Thyroid gland (tissue), 4 donors: ENCODE data around the gene ZBTB33. TPM values are rescaled to one million over a fixed set of nuclear protein-coding genes. Genes with fewer than 3 reads are reported as not detected.

Experiments
- DNase-seq, 2 donors: peaks; one replicate each; pipeline ENCODE4 v3.0.0-alpha.2; 2019
- H3K27ac ChIP-seq, 3 donors: fragments of 200-600 bp; sonication (generic); 1 replicate in 2 of 3; 2 replicates in 1 of 3; pipeline ENCODE4 v1.5.1; 2016 to 2019; ENCODE audit warnings: mild to moderate bottlenecking in 1 of 3, moderate library complexity in 1 of 3
- H3K27me3 ChIP-seq: fragments of 200-600 bp; sonication (generic); one replicate; pipeline ENCODE4 v1.5.1; 2019
- H3K36me3 ChIP-seq, 2 donors: fragments of 200-600 bp; sonication (generic); one replicate each; pipeline ENCODE4 v1.5.1; 2016 to 2019
- H3K4me1 ChIP-seq, 2 donors: fragments of 200-600 bp; sonication (generic); one replicate each; pipeline ENCODE4 v1.5.1; 2017 to 2019
- H3K4me3 ChIP-seq, 3 donors: fragments of 200-600 bp; sonication (generic); replicated peaks in 1 of 3; 1 replicate in 2 of 3; 2 replicates in 1 of 3; pipeline ENCODE4 v1.5.1; 2016; ENCODE audit warnings: mild to moderate bottlenecking in 1 of 3
- H3K9me3 ChIP-seq: fragments of 200-600 bp; sonication (generic); one replicate; pipeline ENCODE4 v1.5.1; 2017
- POLR2A ChIP-seq, 2 donors: fragments of 450-650 bp; IDR thresholded peaks; one replicate each; pipeline ENCODE4 v1.6.1; 2017; ENCODE audit warnings: antibody characterized with exemption in 2 of 2, mild to moderate bottlenecking in 2 of 2, moderate library complexity in 1 of 2
- WGBS, 2 donors: methylation state at CpG; one replicate each; pipeline ENCODE4 v1.1.5; 2017; 5-methylcytosine and 5-hydroxymethylcytosine counted together
- intact Hi-C: fragments of 100-400 bp; cut with DNase I; formaldehyde crosslinking; loops from one replicate; pipeline ENCODE4 v1.15.1; 2023
- total RNA-seq, 4 donors: library from RNA; depleted of rRNA; stranded (reverse); fragments of >200 nt; gene quantifications; one replicate each; pipeline ENCODE4 v1.2.3, GENCODE V29; 2016
- TF ChIP-seq, protein P1 (sequence below), 6 experiments: fragments of 200-600 bp in 3 of 6; fragments of 450-650 bp in 3 of 6; sonication (generic) in 3 of 6; IDR thresholded peaks; one replicate each; pipeline ENCODE4 v1.5.1; 2016 to 2019; ENCODE audit warnings: antibody characterized with exemption in 6 of 6, mild to moderate bottlenecking in 2 of 6, inconsistent platforms in 1 of 6, moderate library complexity in 1 of 6

The ZBTB33 gene
- total RNA-seq, 4 donors from 2014 or later: 18.4 to 23.5 (median 20.8) TPM

DNA sequence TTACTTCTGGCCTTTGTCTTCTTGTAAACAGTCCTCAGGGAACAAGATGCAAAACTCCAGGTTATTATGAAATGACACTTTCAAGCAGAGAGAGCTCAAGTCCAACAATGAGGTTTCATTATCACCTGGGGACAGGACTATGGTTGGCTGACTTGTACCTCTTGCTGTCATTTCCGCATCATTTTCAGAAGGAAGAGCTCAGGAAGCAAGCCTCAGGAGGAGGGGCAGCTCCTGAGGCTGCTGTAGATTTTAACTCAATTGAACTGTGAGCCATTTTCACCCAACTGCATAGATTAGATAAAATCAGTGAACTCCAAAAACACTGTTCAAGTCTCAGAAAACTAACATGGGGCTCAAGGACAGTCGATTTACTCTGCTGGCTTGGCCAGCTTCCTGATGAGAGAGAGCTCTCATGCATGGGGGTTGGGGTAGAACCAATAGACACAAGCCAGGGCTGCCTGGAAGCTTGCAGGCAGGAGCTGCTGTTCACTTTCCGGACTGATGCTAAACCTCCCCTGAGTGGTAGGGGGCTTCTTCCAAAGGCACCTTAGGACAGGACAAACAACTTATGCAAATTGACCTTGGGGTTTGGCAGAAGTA, 37.0 kb downstream of the ZBTB33 start:
- 34 to 75% methylated on average over 1 to 3 of the region's 3 CpGs for WGBS, 2 donors
- intact Hi-C loops: no loop called here
- H3K4me3 ChIP-seq: no peak overlapping the region
- no peaks in the 10 kb centered on the region for H3K36me3 ChIP-seq
- TF ChIP-seq, protein P1, sequence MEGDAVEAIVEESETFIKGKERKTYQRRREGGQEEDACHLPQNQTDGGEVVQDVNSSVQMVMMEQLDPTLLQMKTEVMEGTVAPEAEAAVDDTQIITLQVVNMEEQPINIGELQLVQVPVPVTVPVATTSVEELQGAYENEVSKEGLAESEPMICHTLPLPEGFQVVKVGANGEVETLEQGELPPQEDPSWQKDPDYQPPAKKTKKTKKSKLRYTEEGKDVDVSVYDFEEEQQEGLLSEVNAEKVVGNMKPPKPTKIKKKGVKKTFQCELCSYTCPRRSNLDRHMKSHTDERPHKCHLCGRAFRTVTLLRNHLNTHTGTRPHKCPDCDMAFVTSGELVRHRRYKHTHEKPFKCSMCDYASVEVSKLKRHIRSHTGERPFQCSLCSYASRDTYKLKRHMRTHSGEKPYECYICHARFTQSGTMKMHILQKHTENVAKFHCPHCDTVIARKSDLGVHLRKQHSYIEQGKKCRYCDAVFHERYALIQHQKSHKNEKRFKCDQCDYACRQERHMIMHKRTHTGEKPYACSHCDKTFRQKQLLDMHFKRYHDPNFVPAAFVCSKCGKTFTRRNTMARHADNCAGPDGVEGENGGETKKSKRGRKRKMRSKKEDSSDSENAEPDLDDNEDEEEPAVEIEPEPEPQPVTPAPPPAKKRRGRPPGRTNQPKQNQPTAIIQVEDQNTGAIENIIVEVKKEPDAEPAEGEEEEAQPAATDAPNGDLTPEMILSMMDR (IDR thresholded peaks at IDR 0.05): no peak
- TF ChIP-seq POLR2A (IDR thresholded peaks at IDR 0.05): no peak
- H3K27ac ChIP-seq: no peak overlapping the region
- H3K4me1 ChIP-seq: no peaks in the 10 kb centered on the region
- H3K27me3 ChIP-seq: no peaks in the 10 kb centered on the region
- no peaks in the 10 kb centered on the region for H3K9me3 ChIP-seq
- DNase-seq: peak; percentile 23 to 41

DNA sequence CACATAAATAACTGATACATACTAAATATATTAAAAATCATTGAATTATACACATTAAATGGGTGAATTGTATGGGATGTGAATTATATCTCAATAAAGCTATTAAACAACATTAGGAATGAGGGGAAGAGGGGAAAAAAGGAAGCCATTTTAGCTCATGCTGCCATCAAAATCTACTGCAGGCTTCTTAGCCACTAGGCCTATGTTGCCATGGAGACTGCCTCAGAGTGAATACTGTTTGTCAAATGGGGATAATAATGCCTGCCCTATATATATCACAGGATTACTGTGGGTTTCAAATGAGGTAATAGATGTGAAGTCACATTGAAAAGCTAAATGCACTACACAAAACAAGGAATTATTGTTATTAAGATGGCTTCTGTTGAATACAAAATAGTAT, 39.5 kb downstream of the ZBTB33 start:
- no peaks in the 10 kb centered on the region for H3K4me1 ChIP-seq
- no peak overlapping the region for H3K27ac ChIP-seq
- no peak for TF ChIP-seq POLR2A (IDR thresholded peaks at IDR 0.05)
- intact Hi-C loops: no loop called here
- no peak for DNase-seq
- no peaks in the 10 kb centered on the region for H3K36me3 ChIP-seq
- H3K27me3 ChIP-seq: no peaks in the 10 kb centered on the region
- H3K9me3 ChIP-seq: no peaks in the 10 kb centered on the region
- no peak overlapping the region for H3K4me3 ChIP-seq

DNA sequence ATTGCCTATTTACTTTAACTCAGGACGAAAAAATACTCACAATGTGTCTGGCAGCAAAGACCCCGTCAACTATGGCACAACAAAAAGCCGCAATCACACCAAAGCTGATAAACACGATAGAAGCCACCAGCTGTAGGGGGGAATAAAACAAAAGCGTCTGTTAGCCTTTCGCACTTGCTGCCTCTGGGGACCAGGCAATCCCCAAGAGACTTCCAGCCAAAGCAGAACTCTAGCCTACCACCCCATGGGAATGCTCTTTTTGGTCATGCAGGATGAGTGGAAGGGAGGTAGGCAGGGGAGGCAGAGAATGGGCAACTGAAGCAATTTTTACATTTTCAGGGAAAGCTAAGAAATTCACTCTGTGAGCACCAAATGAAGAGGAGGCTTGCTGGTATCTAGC, 40.6 kb downstream of the ZBTB33 start:
- 95 to 100% methylated on average over 3 to 6 of the region's 6 CpGs for WGBS, 2 donors
- DNase-seq: no peak
- Histone ChIP-seq H3K4me1 (no peaks in the 10 kb centered on the region), H3K36me3 (no peaks in the 10 kb centered on the region), H3K9me3 (no peaks in the 10 kb centered on the region), H3K4me3 (no peak overlapping the region), H3K27ac (no peak overlapping the region), H3K27me3 (no peaks in the 10 kb centered on the region)
- no peak for TF ChIP-seq POLR2A (IDR thresholded peaks at IDR 0.05)
- TF ChIP-seq, protein P1 (IDR thresholded peaks at IDR 0.05): no peak
- intact Hi-C loops: no loop called here

DNA sequence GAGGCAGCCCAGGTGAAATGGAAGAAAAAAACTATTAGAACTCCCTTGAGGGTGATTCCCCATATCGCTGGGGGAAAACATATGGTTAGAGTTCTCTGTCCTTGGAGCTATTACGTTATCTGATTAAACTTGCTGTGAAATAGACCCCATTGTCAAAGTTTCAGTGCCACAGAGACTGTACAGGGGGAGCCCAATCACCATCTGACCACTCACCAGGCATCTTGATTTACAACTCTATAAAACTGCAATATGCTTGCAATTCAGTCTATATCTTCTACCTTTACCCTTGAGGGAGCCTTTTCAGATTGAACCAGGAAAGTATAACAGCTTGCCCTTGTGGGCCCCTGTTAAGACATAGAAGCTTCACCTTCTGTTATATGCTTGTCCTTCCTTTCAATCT, 42.4 kb downstream of the ZBTB33 start:
- no peaks in the 10 kb centered on the region for H3K4me1 ChIP-seq
- WGBS, 2 donors: 81 to 85% methylated on average over 2 of the region's 2 CpGs
- H3K27me3 ChIP-seq: no peaks in the 10 kb centered on the region
- H3K9me3 ChIP-seq: no peaks in the 10 kb centered on the region
- TF ChIP-seq, protein P1 (IDR thresholded peaks at IDR 0.05): no peak
- no peak for TF ChIP-seq POLR2A (IDR thresholded peaks at IDR 0.05)
- no peak for DNase-seq
- intact Hi-C loops: no loop called here
- no peak overlapping the region for H3K4me3 ChIP-seq
- H3K27ac ChIP-seq: no peak overlapping the region
- H3K36me3 ChIP-seq: no peaks in the 10 kb centered on the region

DNA sequence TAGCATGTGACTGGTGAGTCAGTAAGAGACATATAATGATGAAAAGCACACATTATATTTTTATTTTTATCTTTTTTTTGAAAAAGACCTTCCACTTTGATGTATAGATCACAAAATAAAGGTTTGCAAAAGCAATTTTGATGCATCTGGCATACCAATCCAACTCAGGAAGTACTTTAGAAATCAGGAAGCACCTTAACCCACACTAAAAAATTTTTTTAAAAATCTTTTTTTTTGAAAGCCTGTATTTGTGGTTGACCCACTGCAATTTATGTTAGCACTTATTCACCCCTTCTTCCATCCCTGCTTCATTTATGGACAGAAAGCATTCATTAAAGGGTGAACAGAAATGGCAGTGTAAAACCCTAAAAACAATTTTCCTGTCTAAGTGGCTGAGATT, 44.0 kb downstream of the ZBTB33 start:
- H3K4me3 ChIP-seq: no peak overlapping the region
- H3K36me3 ChIP-seq: no peaks in the 10 kb centered on the region
- no peak for DNase-seq
- no peaks in the 10 kb centered on the region for H3K4me1 ChIP-seq
- no peaks in the 10 kb centered on the region for H3K27me3 ChIP-seq
- intact Hi-C loops: no loop called here
- H3K9me3 ChIP-seq: no peaks in the 10 kb centered on the region
- TF ChIP-seq POLR2A (IDR thresholded peaks at IDR 0.05): no peak
- TF ChIP-seq, protein P1 (IDR thresholded peaks at IDR 0.05): no peak
- no peak overlapping the region for H3K27ac ChIP-seq

DNA sequence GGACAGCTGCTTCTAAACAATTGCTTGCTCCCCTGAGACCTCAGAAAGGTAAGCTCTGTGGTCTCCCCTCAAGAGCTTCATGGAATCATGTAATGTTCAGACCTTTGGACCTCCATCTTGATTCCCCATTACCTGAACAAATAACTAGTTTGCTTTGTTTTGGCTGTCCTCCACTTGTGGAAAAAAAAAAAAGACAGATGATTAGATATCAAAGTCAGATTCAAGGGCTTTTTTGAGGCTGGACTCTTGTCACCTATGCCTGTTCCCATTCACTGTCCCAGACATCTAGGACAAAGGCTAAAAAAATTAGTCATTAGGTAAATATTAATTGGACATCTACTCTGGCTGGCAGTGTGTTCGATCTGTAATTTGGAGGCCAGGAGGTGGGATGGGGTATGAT, 47.3 kb downstream of the ZBTB33 start:
- peaks cover 0 to 5% of the 10 kb centered on the region in 2 donors for H3K4me1 ChIP-seq
- 92 to 93% methylated on average over 1 of the region's 1 CpG for WGBS, 2 donors
- no peaks in the 10 kb centered on the region for H3K9me3 ChIP-seq
- H3K36me3 ChIP-seq: no peaks in the 10 kb centered on the region
- H3K4me3 ChIP-seq: no peak overlapping the region
- intact Hi-C loops: no loop called here
- no peak overlapping the region for H3K27ac ChIP-seq
- TF ChIP-seq, protein P1 (IDR thresholded peaks at IDR 0.05): no peak
- TF ChIP-seq POLR2A (IDR thresholded peaks at IDR 0.05): no peak
- no peaks in the 10 kb centered on the region for H3K27me3 ChIP-seq
- DNase-seq: no peak
